Progenitor cell of endocrine pancreas (in vitro differentiated cells): ENCODE results near the gene KIF16B. TPM values are rescaled to one million over a fixed set of nuclear protein-coding genes. Genes with fewer than 3 reads are reported as not detected.

ENCODE experiments used
- DNase-seq: peaks from one replicate; pipeline ENCODE4 v3.0.0; 2021; ENCODE audit warnings: low spot score; ENCODE audit not compliant: unreplicated experiment
- H3K27ac Mint-ChIP-seq: 2 replicates; pipeline ENCODE4 v1.8.0; 2021; ENCODE audit warnings: mild to moderate bottlenecking, moderate library complexity, mixed read lengths
- H3K27me3 Mint-ChIP-seq: 2 replicates; pipeline ENCODE4 v1.8.0; 2021; ENCODE audit warnings: mixed read lengths
- H3K36me3 Mint-ChIP-seq: 2 replicates; pipeline ENCODE4 v1.8.0; 2022; ENCODE audit warnings: mixed read lengths; ENCODE audit not compliant: insufficient read depth
- H3K4me1 Mint-ChIP-seq: 2 replicates; pipeline ENCODE4 v1.8.0; 2021; ENCODE audit warnings: low read depth, mixed read lengths
- H3K4me3 Mint-ChIP-seq: 2 replicates; pipeline ENCODE4 v1.8.0; 2021; ENCODE audit warnings: low read depth, mild to moderate bottlenecking, moderate library complexity, mixed read lengths
- H3K9me3 Mint-ChIP-seq: 2 replicates; pipeline ENCODE4 v1.8.0; 2021; ENCODE audit warnings: low read depth, mixed read lengths
- CTCF ChIP-seq: fragments of 200-600 bp; sonication (generic); IDR thresholded peaks from one replicate; pipeline ENCODE4 v1.5.0; 2021; ENCODE audit warnings: antibody characterized with exemption, mild to moderate bottlenecking; ENCODE audit not compliant: unreplicated experiment
- total RNA-seq: library from RNA; stranded (reverse); gene quantifications from 2 replicates; pipeline ENCODE4 v1.2.1, GENCODE V29; 2021

KIF16B gene
- total RNA-seq, 1 donor from 2014 or later, result 10.8 TPM

- Mint-ChIP-seq H3K4me1 (no peaks in the 10 kb centered on the region), H3K9me3 (peaks cover 3% of the 10 kb centered on the region), H3K27me3 (no peaks in the 10 kb centered on the region), H3K27ac (no peak overlapping the region), H3K36me3 (peaks cover 5% of the 10 kb centered on the region), H3K4me3 (no peak overlapping the region)
- no peak for TF ChIP-seq CTCF
- no peak for DNase-seq
These were observed 126.3 kb downstream of the KIF16B start for GRCh38 chr20:16446991-16447390.

- no peak for DNase-seq
- H3K4me1 Mint-ChIP-seq, result no peaks in the 10 kb centered on the region
- no peaks in the 10 kb centered on the region for H3K27me3 Mint-ChIP-seq
- H3K9me3 Mint-ChIP-seq, result peaks cover 3% of the 10 kb centered on the region
- no peak overlapping the region for H3K4me3 Mint-ChIP-seq
- peaks cover 6% of the 10 kb centered on the region for H3K36me3 Mint-ChIP-seq
- TF ChIP-seq CTCF, result no peak
- H3K27ac Mint-ChIP-seq, result no peak overlapping the region
These were observed 127.0 kb downstream of the KIF16B start for GRCh38 chr20:16446246-16446645.

GRCh38 chr20:16445482-16445881, 127.8 kb downstream of the KIF16B start:
- no peak for DNase-seq
- Mint-ChIP-seq H3K27ac (no peak overlapping the region), H3K4me1 (no peaks in the 10 kb centered on the region), H3K36me3 (peaks cover 7% of the 10 kb centered on the region), H3K27me3 (no peaks in the 10 kb centered on the region), H3K9me3 (peaks cover 3% of the 10 kb centered on the region), H3K4me3 (no peak overlapping the region)
- no peak for TF ChIP-seq CTCF

- Mint-ChIP-seq H3K9me3 (peaks cover 15% of the 10 kb centered on the region), H3K36me3 (peaks cover 14% of the 10 kb centered on the region), H3K4me1 (no peaks in the 10 kb centered on the region), H3K27me3 (no peaks in the 10 kb centered on the region), H3K4me3 (no peak overlapping the region), H3K27ac (no peak overlapping the region)
- DNase-seq, result no peak
- TF ChIP-seq CTCF, result no peak
These were observed 129.0 kb downstream of the KIF16B start for GRCh38 chr20:16444057-16444777.

- peaks cover 21% of the 10 kb centered on the region for H3K36me3 Mint-ChIP-seq
- no peak for TF ChIP-seq CTCF
- no peak overlapping the region for H3K4me3 Mint-ChIP-seq
- no peak for DNase-seq
- H3K27me3 Mint-ChIP-seq, result no peaks in the 10 kb centered on the region
- H3K9me3 Mint-ChIP-seq, result peaks cover 21% of the 10 kb centered on the region
- no peak overlapping the region for H3K27ac Mint-ChIP-seq
- H3K4me1 Mint-ChIP-seq, result no peaks in the 10 kb centered on the region
These were observed 131.6 kb downstream of the KIF16B start for GRCh38 chr20:16441546-16442164.
